ENCODE results near the gene ARHGAP10.
A peak's percentile ranks its signal among the peaks of the same experiment; 100 is the strongest.

ARHGAP10 gene

DNA sequence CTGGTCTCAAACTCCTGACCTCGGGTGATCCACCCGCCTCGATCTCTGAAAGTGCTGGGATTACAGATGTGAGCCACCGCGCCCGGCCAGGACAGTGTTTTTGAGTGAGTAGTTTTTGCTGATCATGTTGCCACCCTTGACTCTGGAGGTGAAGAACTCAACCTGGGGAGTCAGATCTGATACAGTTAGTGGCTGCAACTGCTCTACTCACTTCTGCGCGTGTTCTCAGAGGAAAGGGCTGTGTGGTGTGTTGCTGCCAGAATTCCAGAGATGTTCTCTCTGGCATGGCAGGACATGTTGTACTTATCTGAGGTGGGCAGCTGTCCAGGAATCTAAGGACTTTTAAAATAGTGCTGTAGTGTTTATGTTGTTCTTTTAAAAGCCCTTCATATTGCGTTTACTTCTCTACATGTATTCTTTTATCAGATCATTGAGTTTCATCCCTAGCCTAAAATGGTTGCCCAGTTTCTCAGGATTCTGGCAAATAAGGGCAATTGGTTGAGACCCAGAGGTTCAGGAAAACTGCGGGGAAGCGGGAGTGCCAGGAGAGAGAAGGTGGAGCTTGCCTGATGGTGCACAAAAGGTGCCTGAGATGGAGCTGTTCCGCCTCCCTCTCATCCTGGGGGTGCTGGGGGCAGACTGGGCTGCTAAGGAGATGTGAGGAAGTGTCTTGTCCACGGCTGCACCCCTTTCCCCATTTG lies 97.7 kb downstream of the ARHGAP10 start:
- DNase-seq = no peak

DNA sequence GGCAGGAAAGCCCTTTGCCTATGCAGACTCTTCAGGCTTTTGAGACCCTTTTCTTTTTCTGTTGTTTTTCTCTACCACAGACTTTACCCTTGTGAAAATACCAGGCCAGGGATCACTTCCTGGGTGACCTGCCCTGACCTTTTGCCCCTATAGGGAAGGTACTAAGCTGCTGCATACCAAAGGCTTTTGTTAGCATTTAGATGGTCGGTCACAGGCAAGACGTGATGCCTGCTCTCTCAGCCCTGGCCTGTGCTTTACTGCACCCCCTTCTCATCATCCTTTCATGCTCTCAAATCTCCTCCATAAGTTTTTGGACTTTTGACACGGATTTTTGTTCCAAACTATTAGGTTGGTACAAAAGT lies 98.2 kb downstream of the ARHGAP10 start:
- DNase-seq = no peak

DNA sequence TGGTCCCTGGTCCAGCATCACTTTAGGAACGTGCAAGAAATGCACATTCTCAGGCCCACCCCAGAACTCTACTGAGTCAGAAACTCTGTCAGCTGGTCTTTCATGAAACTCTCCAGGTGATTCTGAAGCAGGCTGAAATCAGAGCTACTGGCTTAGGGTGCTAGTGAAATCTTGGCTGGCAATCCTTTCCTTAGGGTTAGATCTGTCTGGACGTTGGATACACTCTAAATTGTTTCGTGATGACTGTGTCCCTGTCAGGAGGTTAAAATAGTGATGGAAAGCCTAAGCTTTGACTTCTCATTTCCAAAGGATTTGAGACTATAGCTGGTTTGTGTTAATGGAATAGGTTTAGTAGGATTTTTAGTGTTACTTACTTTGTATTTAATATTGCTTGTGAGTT lies 99.1 kb downstream of the ARHGAP10 start:
- no peak for DNase-seq

DNA sequence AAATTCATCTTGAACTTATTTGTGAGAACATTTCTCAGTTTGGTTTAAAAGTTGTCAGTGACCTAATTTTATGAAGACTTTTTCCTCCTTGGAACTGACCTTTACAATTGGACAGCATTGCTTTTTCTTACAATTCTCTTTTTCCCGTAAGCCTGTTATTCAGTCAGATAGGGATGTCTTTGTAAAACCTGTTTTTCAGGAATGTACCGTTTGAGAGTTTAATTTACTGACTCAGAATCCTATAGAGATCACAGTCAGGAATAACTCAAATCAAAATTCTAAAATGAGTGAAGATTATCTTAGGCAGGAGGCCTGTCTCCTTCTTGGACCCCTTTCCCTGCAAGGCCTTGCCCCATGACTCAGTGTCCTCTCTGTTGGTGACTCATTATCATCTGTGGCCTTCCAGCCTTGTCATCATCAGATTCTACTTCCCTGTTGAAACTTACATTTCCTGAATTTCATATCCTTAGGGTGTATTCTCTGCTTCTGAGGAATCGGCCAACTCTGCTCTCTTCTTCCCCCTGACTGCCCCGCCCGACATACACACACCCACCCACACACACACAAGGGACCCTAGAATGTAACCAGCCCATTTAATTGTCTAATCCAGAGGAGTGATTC lies 99.8 kb downstream of the ARHGAP10 start:
- DNase-seq = no peak

DNA sequence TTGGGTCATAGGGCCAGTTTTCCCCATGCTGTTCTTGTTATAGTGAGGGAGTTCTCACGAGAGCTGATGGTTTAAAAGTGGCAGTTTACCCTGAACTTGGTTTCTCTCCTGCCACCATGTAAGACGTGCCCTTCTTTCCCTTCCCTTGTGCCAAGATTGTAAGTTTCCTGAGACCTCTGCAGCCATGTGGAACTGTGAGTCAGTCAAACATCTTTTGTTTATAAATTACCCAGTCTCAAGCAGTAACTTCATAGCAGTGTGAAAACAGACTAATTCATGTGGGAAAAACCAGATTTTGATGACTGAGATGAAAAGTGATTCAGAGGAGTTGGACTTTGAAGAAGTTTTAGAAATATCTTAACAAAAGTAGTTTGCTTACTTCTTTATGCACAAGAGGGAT lies 101.4 kb downstream of the ARHGAP10 start:
- DNase-seq = no peak

DNA sequence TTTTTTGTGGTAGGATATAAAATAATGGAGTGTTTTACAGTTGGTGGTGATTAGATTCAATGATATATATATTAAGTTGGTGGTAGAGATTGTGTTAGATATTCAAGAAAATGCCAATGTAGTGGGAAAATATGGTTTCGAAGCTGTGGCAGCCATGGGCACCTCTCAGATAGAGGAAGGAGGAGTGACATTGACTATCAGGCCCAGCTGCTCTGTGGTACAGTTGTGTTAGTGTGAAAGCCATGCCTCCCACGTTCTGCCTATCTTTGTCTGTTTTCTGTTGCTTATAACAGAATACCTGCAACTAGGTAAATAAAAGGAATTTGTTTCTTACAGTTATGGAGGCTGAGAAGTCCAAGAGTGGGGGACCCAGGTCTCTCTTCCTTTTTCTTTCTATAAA lies 101.9 kb downstream of the ARHGAP10 start:
- no peak for DNase-seq

DNA sequence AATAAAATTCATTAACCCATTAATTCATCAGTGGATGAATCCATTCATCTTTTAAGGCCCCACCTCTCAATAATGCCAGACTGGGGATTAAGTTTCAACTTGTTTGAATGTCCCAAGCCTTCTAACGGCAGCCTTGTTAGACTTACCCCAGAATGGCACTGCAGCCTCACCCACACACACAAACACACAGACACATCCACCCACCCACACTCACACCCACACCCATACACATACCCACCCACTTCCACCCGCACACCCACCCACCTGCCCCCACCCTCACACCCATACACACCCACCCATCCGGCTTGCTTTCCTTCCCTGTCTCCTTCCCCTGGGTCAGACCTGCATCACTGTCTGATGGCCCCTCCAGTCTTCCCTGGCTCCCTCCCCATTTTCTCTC lies 102.6 kb downstream of the ARHGAP10 start:
- no peak for DNase-seq

DNA sequence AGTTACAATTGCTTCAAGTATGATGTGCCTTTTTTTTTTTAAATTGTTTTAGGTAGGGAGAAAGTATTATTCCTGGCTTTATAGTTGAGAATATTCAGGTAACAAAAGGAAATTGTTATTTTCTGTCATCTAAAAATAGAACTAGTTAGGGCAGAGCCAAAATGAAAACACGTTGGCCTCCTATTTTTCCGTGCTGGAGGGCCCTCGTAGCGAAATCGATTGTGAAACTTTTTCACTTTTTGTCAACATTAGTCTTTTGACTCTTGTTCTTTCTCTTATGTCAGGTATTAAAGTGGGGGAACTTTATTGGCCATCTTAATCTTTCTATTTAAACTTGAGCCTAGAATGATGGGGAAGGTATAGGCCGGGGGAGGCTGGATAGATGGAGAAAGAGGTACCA lies 104.9 kb downstream of the ARHGAP10 start:
- DNase-seq = no peak

DNA sequence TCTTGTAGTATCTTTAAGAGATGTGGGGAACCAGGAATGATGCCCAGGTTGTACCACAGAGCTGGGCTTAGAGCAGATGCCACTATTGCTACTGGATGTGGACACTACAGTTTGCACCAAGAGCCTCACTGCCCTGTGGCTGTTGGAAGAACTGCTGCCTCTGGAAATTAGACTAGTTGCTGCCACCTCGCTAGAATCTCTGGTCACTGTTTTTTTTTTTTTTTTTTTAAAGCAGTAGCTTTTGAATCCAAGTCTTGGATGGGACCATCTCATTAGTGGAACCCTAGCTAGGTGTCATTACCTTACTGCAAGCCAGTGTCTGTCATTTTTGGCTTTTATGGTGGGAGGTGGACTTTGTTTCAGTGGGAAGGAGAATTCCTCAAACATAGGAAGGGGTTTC lies 105.5 kb downstream of the ARHGAP10 start:
- no peak for DNase-seq

DNA sequence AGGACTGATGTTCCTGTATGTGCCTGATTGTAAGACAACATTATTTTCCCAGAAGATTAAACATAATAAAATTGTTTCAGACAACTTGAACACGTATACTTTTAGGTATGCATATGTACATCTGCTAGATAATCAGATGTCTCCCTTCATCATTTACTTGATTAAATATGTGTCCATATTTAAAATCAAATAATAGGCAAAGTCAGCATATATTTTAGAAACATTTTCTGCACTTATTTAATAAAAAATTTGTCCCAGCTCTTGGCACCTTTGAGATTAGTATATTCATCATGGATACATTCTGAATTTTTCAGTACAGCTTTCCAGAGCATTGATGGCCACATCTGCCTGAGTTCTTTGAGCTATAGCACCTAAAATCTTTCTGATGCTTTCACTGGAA lies 106.0 kb downstream of the ARHGAP10 start:
- DNase-seq = no peak

DNA sequence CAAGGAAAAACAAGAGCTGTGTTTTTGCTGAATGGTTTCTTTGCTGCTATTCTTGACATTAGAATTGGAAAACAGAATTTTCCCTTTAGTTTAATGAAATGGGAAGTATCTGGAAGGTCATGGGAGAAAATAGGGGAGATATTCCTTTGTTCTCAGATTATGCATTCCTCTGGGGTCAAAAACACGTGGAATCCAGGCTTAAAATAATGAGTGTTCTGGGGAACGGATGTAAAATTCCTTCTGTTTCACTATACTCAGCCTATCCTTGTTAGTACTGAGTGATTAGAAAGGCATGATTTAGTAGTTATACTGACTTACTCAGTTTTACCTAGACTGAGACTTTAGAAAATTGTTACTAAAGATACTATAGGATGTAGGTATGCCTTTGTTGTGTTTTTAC lies 107.3 kb downstream of the ARHGAP10 start:
- no peak for DNase-seq

DNA sequence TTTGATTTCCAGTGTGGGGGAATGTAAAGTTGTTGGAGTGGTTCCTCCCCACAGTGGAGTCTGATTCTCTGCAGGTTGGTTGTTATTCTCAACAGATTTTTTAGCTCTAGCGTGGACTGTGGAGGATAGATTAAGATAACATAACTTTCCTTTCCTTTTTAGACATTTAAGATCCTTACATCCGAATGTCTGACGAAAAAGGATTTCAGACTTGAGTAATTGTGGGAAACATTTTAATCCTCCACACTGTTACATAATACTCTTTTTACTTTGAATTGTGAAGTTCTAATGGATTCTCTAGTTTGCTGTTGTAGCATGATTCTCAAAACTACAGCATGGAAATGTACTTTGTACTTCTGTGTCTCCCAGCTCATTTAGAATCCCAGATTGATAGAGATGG lies 107.8 kb downstream of the ARHGAP10 start:
- DNase-seq = no peak

DNA sequence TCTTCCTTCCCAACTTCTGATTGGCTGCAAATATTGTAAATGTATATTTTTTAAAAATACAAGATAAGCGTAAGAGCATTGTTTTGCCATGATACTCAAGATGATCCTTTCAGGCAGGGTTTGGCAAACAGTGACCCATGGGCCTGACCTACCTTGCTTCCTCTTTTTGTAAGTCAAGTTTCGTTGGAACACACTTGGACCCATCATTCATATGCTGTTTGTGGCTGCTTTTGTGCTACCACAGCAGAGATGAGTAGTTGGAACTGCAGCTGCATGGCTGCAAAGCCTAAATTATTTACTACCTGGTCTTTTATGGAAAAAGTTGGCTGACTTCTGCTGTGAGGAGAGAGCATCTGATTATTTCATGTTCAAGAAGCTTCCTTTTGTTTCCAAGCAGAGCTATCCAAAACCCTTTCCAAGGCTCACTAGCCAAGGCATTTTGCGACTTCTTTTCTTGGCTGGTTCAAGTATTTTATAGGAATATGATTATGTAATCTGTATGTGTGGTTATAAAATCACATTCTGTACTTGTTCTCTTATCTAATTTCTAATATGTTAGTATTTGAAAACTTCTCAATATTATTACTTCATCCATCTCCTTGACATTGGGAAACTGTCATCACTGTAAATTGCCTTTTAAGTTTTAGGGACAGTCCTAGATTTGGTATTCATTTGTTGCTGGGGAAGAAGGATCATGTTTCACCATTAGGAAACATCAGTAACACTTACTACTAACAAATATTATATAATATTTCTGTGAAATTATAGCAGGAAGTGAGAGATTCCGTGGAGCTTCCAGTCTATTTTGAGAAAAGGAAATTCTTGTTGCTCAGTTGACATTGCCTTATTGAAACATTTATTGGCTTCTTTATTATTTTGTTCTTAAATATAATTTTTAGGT lies 109.2 kb downstream of the ARHGAP10 start:
- DNase-seq = no peak

DNA sequence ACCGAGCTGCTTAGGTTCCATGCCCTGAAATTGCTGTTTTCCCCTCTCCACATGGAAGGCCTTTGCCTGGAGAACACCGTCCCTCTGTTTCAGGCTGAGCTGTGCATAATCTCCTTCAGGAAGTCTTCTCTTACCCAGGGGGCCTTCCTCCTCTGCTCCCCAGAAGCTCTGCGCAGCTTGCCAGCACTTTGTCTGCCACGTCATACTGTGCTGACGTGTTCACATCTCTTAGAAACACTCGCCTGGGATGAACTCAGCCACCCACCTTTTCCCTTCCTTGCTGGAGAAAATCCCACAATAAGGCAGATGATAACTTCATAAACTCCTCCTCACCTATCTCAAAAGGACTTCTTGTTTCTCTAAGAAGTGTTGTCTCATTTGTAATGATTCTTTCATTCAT lies 110.7 kb downstream of the ARHGAP10 start:
- no peak for DNase-seq

DNA sequence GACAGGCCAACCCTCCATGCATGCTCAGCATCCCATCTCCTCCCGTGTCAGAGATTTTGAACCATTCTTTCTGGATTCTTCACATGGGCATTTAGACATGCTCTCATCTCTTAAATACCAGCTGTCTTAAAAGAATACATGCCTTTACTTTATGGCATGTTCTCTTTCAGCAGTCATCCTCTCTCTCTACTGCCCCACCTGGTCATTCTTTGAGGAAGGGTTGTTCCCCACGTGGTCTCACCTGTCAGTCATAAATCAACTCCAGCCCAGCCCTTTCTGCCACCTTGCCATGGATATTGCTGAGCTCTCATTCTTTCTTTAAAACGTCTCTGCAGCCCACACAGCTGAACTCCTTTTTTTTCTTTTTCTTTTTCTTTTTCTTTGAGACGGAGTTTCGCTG lies 111.3 kb downstream of the ARHGAP10 start:
- DNase-seq = no peak

DNA sequence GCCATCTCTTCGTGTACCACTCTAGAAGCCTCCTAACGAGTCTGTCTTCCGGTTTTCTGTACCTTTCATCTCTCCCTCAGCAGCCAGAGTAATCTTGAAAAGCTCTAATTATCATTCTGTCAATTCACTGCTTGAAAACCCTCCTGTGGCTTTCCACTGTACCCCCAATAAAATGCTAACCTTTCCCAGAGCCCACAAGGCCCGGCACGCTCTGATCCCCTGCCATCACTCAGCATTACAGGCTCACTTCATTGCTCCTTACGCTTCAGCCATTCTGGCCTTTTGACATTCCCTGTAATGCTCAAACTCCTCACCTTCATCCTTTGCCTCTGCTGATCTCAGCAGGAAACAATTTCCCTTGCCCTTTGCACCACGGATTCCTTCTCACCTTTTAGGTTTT lies 112.9 kb downstream of the ARHGAP10 start:
- DNase-seq = no peak

DNA sequence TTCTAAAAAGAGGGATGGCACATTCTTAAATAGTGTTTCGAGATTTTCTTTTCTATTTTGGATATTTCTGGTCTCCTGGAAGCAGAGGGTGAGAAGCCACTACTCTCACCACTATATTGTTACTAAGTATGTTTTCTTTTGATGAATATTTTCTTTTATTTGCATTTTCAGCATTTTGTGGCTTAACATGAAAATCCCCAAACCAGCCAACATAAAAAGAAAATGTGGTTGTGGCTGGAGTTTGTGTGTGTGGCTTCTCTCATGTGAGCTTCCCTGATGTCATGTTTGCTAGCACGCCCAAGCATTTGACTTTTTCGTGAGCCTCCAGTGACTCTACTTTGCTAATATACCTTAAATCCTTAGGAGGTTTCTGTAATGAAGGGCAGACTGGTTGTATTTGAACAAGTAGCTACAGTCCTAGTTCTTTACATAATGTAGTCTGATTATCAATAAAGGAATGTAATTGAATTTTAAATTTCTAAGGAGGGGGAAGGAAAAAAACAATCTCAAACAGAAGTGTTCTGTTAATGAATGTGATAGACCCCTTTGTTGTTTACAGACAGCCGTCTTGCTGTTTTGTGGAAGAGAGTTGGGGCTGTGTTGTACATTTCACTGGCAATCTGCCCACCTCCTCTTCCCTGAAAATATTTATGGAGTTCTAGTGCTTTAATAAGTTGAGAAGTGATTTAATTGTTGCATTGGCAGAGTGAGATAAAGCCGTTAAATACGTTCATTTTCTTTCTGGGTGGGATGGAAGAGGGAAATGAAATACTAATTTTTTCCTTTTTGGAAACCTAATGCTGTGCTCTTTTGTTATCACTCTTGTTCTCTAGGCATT lies 114.6 kb downstream of the ARHGAP10 start:
- DNase-seq = peak; percentile 3

DNA sequence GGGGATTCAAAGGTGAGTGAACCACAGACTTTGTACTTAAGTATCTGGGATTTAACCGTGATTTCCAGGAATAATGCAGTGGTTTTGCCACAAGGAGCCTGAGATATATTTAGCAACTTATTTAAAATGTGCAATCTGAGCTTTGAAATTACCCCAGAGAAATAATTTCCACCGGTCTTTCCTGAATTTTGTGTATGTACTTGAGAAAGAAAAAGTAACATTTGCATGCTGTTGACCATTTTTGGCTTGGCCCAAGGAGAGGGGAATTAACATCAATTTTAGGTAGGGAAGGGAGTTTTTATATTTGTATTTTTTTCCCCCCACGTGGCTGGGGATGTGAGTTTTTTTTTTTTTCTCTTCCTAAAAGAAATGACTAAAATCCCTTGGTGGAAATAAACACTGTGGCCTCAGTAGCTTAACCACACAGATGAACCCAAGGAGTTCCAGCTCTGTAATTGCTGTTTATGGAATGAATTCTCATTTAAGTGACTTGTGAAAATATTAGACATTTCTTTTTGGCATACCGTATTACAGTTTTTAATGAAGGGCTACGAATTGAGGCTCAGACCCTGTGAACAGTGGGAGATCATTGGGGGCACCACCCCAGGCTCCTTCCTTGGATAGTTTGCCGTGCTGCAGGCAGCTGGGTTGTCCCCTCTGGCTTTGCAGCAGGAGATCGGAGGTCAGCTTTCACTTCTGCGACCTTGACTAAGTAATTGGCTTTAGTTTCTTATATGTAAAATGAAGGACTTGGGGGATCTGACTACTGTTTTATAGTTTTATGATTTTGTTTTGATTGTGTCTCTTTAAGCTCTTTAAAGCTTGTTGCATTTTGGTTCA lies 116.1 kb downstream of the ARHGAP10 start:
- no peak for DNase-seq

DNA sequence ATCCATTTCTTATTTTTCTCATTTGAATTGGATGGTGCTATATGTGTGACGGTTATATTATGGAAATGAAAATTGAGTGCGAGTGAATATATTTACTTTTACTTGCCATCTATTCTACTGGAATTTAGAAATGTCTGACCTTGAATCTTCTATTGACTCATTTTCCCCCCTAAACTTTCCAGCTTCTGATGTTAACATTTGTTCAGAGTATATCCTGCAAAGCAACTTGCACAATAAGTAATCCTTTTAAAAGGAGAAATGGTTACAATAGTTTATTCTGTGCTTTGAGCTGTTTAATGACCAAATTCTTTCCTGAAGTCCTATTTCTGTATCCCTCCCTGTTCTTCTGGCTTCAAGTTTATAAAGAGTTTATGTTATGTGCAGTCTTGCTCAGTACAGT lies 116.7 kb downstream of the ARHGAP10 start:
- DNase-seq = no peak

DNA sequence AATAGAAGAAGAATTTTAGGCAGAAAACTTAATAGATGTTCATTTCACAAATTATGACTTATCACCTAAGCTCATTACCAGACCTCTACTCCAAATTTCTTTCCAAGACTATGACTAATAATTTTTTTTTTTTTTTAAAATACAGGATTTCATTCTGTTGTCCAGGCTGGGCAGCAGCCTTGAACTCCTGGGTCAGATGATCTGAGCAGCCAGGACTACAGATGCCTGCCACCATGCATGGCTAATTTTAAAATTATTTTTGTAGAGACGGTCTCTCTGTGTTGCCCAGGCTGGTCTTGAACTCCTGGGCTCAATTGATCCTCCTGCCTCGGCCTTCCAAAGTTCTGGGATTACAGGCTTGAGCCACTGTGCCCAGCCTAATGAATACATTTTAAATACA lies 119.2 kb downstream of the ARHGAP10 start:
- no peak for DNase-seq

DNA sequence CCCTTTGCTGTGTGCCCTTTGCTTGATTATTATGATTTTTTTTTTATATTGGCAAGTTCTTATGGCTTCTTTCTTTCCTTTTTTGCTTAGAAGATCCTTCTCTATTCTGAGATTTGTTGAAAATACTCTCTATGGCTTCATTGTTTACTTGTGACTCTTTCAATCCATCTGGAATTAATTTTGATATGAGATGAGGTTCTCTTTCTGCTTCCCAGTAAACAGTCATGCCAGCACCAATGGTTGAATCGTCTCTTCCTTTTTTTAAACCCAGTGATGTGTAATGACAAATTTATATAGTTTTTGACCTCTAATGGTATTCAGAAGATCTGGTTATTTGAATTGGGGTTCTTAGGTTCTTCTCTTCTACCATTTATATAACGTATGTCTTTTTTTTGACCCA lies 121.8 kb downstream of the ARHGAP10 start:
- no peak for DNase-seq

DNA sequence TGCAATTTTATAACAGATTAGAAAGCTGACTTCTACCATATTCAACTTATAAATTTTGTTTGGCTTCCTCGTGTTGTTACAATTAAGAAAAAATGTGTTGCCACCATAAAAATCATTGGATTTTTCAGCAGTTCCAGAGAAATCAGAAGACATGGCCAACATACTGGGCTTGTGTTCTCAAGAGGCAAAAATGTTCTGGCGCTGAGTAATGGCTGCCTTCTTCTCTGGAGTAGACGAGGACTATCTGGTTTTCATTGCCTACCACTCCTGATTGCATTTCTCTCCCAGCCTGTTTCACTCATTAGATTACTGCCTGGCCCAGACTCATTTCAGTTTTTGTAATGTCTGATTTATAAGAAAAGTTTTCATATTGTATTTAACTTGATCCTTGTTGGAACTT lies 122.3 kb downstream of the ARHGAP10 start:
- no peak for DNase-seq
